Neutrophil (primary cell): ENCODE results near the gene CHMP1B.

ENCODE experiments used
- H3K27ac ChIP-seq: fragments of 200-600 bp; sonication (generic); 2 replicates; pipeline ENCODE4 v1.5.1; 2016; ENCODE audit warnings: mild to moderate bottlenecking, moderate library complexity
- H3K27me3 ChIP-seq: fragments of 200-600 bp; sonication (generic); 2 replicates; pipeline ENCODE4 v1.6.0; 2016; ENCODE audit warnings: mild to moderate bottlenecking
- H3K36me3 ChIP-seq: fragments of 200-600 bp; sonication (generic); 2 replicates; pipeline ENCODE4 v1.5.1; 2017
- H3K4me1 ChIP-seq, 2 experiments: fragments of 200-600 bp in 1 of 2; sonication (generic) in 1 of 2; 1 replicate in 1 of 2; 2 replicates in 1 of 2; pipeline versions ENCODE4 v1.5.1 to v1.6.1; 2013 to 2016; ENCODE audit warnings: low read depth in 1 of 2, low read length in 1 of 2, mild to moderate bottlenecking in 1 of 2, moderate library complexity in 1 of 2; ENCODE audit not compliant: control insufficient read depth in 1 of 2, insufficient read depth in 1 of 2
- H3K4me3 ChIP-seq, 2 experiments: fragments of 200-600 bp in 1 of 2; sonication (generic) in 1 of 2; 1 replicate in 1 of 2; 2 replicates in 1 of 2; pipeline ENCODE4 v1.5.1; 2013 to 2016; ENCODE audit warnings: low read depth in 1 of 2, low read length in 1 of 2, mild to moderate bottlenecking in 1 of 2, moderate library complexity in 1 of 2
- H3K9me3 ChIP-seq: fragments of 200-600 bp; sonication (generic); 2 replicates; pipeline ENCODE4 v1.5.1; 2016
- CTCF ChIP-seq: fragments of 200-600 bp; sonication (generic); IDR thresholded peaks from 2 replicates; pipeline ENCODE4 v1.5.1; 2016; ENCODE audit warnings: antibody characterized with exemption

Gene CHMP1B

DNA sequence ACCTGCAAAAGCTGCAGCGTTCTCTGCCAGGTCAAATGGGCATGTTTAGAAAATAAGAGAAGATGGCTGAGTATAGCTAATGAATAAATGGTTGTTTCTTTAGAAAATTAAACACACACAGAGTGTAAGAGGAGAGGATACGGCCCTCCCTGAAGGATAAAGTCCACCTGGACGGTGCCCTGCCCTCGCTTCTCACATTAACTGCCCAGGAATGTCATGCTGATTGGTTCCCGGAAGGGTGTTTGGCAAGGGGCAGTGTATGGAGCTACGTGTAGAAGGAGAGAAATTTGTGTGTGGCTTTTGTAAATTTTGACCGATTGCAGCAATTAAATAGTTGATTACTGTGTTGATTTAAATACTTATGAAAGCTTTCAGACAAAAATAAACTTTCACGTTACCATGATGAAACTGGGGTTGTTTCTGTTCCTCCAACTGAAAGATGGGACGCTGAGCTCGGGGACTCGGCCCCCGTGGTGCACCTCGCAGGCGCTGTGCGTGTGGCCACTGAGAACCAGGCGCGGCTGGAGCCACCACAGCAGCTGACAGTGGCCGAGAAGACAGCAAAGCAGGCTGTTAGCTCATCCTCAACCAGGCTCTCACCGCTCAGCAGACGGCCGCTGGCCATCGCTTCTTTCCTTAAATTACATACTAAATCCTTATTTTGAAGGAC lies 34.2 kb downstream of the CHMP1B start:
- H3K36me3 ChIP-seq = peaks cover 73% of the 10 kb centered on the region
- H3K27me3 ChIP-seq = no peaks in the 10 kb centered on the region
- peaks cover 39 to 45% of the 10 kb centered on the region in 2 experiments for H3K4me1 ChIP-seq
- TF ChIP-seq CTCF = no peak
- H3K9me3 ChIP-seq = no peaks in the 10 kb centered on the region
- H3K27ac ChIP-seq = peak overlapping the region; percentile 87
- H3K4me3 ChIP-seq = no peak overlapping the region

GRCh38 chr18:11886577-11887110 lies 35.4 kb downstream of the CHMP1B start:
- no peak for TF ChIP-seq CTCF
- Histone ChIP-seq H3K27me3 (no peaks in the 10 kb centered on the region), H3K36me3 (peaks cover 74% of the 10 kb centered on the region), H3K4me1 (peaks cover 30 to 33% of the 10 kb centered on the region in 2 experiments), H3K27ac (peak overlapping the region; percentile 15), H3K4me3 (no peak overlapping the region), H3K9me3 (no peaks in the 10 kb centered on the region)

DNA sequence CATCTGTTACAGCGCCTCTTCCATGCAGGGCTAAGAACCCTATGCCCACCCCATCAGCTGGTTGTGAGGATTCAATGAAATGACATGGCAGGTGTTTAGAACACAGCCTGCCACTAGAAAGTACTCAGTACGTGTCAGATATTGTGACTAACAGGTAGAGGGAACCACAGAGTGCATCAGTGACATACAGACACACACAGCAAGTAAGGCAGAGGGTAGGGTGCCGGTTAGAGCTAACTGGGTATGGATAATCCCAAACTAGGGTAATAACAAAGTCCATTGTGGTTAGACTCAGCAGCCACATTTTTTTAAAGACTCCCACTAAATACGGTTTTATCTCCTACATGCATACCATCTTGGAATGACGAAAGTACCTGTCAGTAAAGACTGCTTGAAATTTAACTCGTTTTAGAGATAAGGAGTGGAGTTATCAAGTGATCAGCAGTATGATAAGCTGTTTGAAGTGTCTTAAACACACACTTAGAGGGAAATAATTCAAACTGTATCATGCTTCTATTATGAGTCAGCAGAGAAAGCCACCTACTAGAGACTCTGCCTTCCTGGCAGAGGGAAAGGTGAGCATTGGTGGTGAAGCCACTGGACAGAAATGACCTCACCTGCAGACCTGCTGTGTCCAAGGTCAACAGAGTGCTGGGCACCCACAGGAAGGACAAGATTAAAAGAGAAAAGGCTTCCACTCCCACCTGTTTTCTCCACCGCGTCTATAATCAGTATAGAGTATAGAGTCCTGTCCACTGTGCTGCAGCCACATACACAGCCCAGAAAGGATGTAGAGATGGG lies 36.3 kb downstream of the CHMP1B start:
- Histone ChIP-seq H3K4me1 (peaks cover 30 to 33% of the 10 kb centered on the region in 2 experiments), H3K27me3 (no peaks in the 10 kb centered on the region), H3K9me3 (no peaks in the 10 kb centered on the region), H3K4me3 (no peak overlapping the region), H3K36me3 (peaks cover 79% of the 10 kb centered on the region), H3K27ac (peak overlapping the region; percentile 15)
- TF ChIP-seq CTCF = no peak

DNA sequence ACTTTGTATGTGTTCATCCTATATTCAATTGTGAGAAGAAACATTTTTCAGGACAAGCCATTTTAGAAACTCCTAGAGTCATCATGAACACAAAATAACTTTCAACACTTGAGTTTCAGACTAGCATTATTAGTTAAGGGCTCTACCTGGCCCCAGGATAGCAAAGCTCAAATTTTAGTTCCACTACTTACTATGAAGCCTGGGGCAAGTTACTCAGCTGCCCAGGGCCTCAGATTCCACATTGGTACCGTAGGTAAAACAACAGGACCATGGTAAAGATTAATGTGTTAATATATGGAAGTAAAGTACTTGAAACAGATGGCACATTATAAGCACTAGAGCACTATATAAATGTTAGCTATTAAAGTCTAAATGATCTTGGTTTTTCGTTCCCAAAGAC lies 37.5 kb downstream of the CHMP1B start:
- TF ChIP-seq CTCF = no peak
- Histone ChIP-seq H3K36me3 (peaks cover 90% of the 10 kb centered on the region), H3K4me1 (peaks cover 30 to 33% of the 10 kb centered on the region in 2 experiments), H3K27me3 (no peaks in the 10 kb centered on the region), H3K27ac (peak overlapping the region; percentile 31), H3K4me3 (no peak overlapping the region), H3K9me3 (no peaks in the 10 kb centered on the region)

- peaks cover 84% of the 10 kb centered on the region for H3K36me3 ChIP-seq
- peak overlapping the region; percentile 20 for H3K27ac ChIP-seq
- H3K27me3 ChIP-seq = no peaks in the 10 kb centered on the region
- no peaks in the 10 kb centered on the region for H3K9me3 ChIP-seq
- peaks cover 30 to 33% of the 10 kb centered on the region in 2 experiments for H3K4me1 ChIP-seq
- no peak for TF ChIP-seq CTCF
- no peak overlapping the region for H3K4me3 ChIP-seq
Measured at GRCh38 chr18:11889284-11889683, 38.1 kb downstream of the CHMP1B start.
